Muscle of leg (tissue), 11 donors: ENCODE data around the gene DCHS1. TPM values are rescaled to one million over a fixed set of nuclear protein-coding genes. Genes with fewer than 3 reads are reported as not detected.

Source experiments
- DNase-seq: peaks from one replicate; pipeline ENCODE4 v3.0.0; 2013
- H3K27ac ChIP-seq: one replicate; pipeline ENCODE4 v1.5.1; 2013; ENCODE audit warnings: mild to moderate bottlenecking, low read length, control low read depth
- H3K27me3 ChIP-seq: one replicate; pipeline ENCODE4 v1.6.1; 2013; ENCODE audit warnings: low read length; ENCODE audit not compliant: control insufficient read depth, insufficient read depth
- H3K36me3 ChIP-seq: one replicate; pipeline ENCODE4 v1.6.1; 2013; ENCODE audit warnings: low read length; ENCODE audit not compliant: control insufficient read depth, insufficient read depth
- H3K4me1 ChIP-seq: one replicate; pipeline ENCODE4 v1.6.1; 2013; ENCODE audit warnings: low read length; ENCODE audit not compliant: control insufficient read depth, insufficient read depth
- H3K4me3 ChIP-seq: one replicate; pipeline ENCODE4 v1.5.1; 2013; ENCODE audit warnings: low read length, control low read depth
- H3K9me3 ChIP-seq: replicated peaks from 2 replicates; pipeline ENCODE4 v1.6.1; 2013; ENCODE audit warnings: low read depth, low read length; ENCODE audit not compliant: control insufficient read depth
- WGBS: methylation state at CpG from one replicate; pipeline ENCODE4 v1.1.5; 2013; ENCODE audit warnings: missing lambda C conversion rate; ENCODE audit not compliant: insufficient coverage; 5-methylcytosine and 5-hydroxymethylcytosine counted together
- polyA plus RNA-seq, 8 donors: library from polyadenylated mRNA; unstranded; fragments of 120-200 nt; gene quantifications; one replicate each; pipeline versions ENCODE4 v1.2.1 to v1.2.3, GENCODE V29; 2013; ENCODE audit warnings: inconsistent platforms in 1 of 8, low replicate concordance in 1 of 8; ENCODE audit not compliant: insufficient read length in 8 of 8, insufficient read depth in 1 of 8
- total RNA-seq: library from RNA; stranded (reverse); fragments of 120-200 nt; gene quantifications from one replicate; pipeline ENCODE4 v1.2.4, GENCODE V29; 2013

The DCHS1 gene
- total and polyA plus RNA-seq, 9 donors: 30.7 to 69.3 (median 49.9) TPM

DNA sequence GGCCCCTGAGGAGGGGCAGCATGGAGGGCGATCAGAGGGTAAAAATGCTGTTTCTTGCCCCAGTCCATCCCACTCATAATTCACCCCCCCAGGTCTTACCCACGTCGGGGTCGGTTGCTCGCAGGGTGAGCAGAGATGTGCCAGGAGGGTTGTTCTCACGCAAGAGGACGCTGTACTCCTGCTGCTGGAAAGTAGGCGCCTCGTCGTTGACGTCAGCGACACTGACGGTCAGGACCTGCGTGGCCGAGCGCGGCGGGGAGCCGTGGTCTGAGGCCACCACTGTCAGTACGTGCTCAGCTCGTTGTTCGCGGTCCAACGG, 26.1 kb downstream of the DCHS1 start:
- Histone ChIP-seq H3K36me3 (peaks cover 90% of the 10 kb centered on the region), H3K9me3 (no peaks in the 10 kb centered on the region), H3K27me3 (no peaks in the 10 kb centered on the region), H3K27ac (no peak overlapping the region), H3K4me3 (no peak overlapping the region), H3K4me1 (peaks cover 3% of the 10 kb centered on the region)
- DNase-seq: no peak
- WGBS: 87% methylated on average over 23 of the region's 24 CpGs

DNA sequence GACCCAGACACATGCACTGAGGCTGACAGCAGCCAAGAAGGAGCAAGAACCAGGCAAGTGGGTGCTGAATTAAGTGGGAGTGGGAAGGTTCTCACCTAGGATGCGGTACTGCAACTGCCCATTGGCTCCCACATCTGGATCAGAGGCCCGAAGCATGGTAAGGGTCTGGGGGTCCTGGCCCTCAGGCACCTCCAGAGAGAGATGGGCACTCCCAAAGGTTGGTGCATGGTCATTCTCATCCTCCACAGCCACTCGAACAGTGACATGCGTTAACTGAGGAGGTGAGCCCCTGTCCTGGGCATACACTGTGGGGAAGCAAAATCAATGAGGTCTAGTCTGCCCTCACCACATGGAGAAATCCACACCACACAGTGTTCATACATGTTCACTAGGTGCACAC, 27.1 kb downstream of the DCHS1 start:
- Histone ChIP-seq H3K4me1 (peaks cover 3% of the 10 kb centered on the region), H3K27me3 (no peaks in the 10 kb centered on the region), H3K36me3 (peaks cover 90% of the 10 kb centered on the region), H3K4me3 (no peak overlapping the region), H3K27ac (no peak overlapping the region), H3K9me3 (no peaks in the 10 kb centered on the region)
- DNase-seq: no peak
- WGBS: 94% methylated on average over 3 of the region's 4 CpGs

DNA sequence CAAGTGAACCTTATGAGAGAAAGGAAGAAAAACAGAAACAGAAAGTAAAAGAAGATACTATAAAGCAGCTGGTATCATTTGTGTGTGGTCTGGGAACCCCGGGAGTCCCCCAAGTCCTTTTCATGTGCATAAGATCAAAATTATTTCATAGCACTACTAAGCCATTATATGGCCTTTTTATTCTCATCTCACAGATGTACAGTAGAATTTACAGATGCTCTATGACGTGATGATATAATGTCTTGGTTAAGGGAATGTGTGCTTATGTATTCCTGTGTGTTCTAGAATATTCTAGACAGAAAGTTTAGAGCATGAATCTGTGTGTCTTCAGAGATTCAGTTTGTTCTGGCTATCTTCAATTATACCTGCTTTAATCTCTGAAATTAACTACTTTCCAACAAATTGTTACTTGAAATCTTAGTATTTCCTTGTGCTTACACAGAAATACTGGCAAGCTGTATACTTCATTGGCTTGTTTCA, 27.8 kb downstream of the DCHS1 start:
- no CpG with 5 or more reads among the region's 2 CpGs for WGBS

DNA sequence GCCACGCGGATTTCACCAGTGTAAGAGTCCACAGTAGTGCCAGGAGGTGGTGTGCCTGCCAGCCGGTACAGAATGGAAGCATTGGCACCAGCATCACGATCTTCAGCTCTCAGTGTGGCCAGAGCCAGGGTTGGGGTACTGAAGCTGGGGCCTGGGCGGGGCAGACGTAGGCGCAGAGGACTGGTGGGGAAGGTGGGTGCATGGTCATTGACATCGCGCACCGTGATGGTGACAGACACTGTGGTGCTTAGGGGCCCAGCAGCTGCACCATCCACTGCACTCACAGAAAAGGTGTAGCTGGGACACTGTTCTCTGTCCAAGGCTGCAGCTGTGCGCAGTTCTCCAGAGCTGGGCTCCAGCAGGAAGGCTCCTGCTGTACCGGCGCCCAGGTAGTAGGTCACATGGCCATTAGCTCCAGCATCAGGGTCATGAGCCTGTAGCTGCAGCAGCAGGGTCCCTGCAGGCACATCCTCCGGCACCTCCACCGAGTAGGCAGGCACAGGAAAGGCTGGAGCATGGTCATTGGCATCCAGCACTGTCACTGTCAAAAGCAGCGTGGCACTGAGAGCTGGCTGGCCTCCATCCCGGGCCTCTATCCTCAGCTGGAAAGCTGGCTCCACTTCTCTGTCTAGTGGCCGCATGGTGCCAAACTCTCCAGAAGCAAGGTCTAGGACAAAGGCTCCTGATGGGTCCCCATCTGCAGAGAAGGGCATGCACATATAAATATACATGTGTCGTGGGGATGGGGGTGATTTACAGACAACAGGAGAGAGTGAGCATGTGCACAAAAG, 28.4 kb downstream of the DCHS1 start:
- H3K36me3 ChIP-seq: peaks cover 90% of the 10 kb centered on the region

More for the DNA sequence above, 27.8 kb downstream of the DCHS1 start:
- Histone ChIP-seq H3K9me3 (no peaks in the 10 kb centered on the region), H3K36me3 (peaks cover 90% of the 10 kb centered on the region), H3K4me3 (no peak overlapping the region), H3K27me3 (no peaks in the 10 kb centered on the region), H3K27ac (no peak overlapping the region), H3K4me1 (peaks cover 3% of the 10 kb centered on the region)
- DNase-seq: no peak

DNA sequence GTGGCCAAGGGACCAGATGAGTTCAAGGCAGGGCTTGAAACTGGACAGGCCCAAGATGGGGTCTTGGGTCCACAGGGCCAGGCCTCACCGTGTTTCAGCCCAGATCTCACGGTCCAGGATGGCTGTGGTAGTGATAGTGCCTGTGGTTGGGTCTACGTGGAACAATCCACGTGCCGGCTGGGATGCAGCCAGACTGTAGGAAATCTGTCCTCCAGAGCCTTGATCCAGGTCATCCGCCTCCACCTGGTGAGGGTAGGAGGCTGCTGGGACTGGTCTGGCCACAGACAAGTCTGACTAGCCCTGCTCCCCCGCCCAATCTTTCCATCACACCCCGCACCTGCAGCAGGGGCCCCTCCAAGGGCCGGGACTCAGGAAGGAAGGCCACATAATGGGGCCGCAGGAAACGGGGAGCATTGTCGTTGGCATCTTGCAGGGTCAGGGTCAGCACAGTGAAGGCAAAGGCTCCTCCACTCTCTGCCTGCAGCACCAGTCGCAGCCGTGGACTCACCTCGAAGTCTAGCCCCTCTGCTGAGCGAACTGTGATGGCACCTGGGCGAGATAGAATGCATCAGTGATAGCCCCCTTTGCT, 29.7 kb downstream of the DCHS1 start:
- DNase-seq: peak; percentile 7
- no peak overlapping the region for H3K27ac ChIP-seq
- no peaks in the 10 kb centered on the region for H3K27me3 ChIP-seq
- no peak overlapping the region for H3K4me3 ChIP-seq
- no peaks in the 10 kb centered on the region for H3K9me3 ChIP-seq
- 82% methylated on average over 17 of the region's 17 CpGs for WGBS
- peaks cover 3% of the 10 kb centered on the region for H3K4me1 ChIP-seq
- H3K36me3 ChIP-seq: peaks cover 83% of the 10 kb centered on the region

More for the DNA sequence above, 28.4 kb downstream of the DCHS1 start:
- DNase-seq: no peak
- H3K27ac ChIP-seq: no peak overlapping the region
- H3K4me1 ChIP-seq: peaks cover 3% of the 10 kb centered on the region
- 87% methylated on average over 18 of the region's 19 CpGs for WGBS
- no peaks in the 10 kb centered on the region for H3K27me3 ChIP-seq
- H3K9me3 ChIP-seq: no peaks in the 10 kb centered on the region
- H3K4me3 ChIP-seq: no peak overlapping the region

DNA sequence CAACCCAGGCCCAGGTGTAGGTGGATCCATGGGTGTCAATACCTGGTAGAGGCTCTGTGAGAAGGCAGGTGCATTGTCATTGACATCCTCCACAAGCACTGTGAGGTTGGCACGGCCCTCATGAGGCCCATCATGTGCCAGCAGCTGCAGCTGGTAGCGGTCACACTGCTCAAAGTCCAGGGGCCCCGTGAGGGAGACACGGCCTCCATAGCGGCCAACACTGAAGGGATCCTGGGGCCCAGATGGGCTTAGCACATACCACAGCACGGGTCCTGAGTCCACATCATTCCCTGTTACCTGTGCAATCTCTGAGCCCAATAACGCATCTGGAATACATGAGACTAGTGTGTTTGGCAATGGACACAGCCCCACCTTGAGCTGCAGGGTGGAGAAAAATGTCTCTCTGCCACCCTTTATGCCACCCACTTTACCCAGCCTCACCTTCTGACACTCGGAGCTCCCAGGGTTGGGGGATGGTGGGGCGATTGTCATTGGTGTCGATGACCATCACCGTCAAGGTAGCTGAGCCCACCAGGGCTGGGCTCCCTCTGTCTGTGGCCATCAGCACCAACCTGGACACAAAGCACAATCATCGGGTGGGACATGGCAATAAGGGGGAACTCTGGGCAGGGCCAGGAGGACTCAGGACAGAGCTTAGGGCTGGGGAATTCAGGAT, 30.3 kb downstream of the DCHS1 start:
- Histone ChIP-seq H3K36me3 (peaks cover 78% of the 10 kb centered on the region), H3K4me3 (no peak overlapping the region), H3K4me1 (peaks cover 3% of the 10 kb centered on the region), H3K27ac (no peak overlapping the region), H3K27me3 (no peaks in the 10 kb centered on the region), H3K9me3 (no peaks in the 10 kb centered on the region)
- WGBS: 83% methylated on average over 10 of the region's 12 CpGs
- peak; percentile 12 for DNase-seq

DNA sequence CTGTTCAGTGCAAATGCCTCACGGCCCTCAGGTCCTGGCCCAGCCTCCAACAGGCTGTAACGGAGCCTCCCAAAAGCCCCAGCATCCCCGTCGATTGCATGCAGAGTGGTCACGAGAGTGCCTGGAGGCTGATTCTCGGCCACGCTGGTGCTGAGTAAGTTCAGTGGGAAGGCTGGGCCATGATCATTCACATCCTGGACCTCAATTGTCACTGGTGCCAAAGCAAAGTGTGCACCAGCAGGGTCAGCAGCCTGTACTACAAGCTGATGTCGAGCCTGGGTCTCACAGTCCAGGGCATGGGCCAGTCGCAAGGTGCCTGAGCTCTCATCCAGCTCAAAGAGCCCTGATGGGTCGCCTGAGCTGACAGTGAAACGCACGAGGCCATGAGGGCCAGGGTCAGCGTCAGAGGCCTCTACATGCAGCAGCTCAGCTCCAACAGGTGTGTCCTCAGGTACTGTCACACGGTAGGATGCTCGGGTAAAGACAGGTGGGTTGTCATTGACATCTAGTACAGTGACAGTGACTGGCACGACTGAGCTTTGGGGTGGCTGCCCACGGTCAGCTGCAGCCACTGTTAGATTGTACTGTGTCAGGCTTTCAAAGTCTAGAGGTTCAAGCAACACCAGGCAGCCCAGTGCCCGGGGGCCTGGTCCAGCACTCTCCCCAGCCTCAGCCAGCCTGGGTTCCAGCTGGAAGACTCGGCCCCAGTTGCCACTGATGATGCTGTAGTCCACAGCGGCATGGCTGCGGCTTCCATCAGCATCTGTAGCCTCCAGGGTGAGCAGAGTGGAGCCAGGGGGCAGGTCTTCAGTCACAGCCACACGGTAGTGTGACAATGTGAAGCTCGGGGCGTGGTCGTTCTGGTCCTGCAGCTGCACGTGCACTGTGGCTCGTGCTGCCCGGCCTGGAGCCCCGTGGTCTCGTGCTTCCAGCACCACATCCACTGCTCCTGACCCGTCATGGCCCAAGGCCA, 31.9 kb downstream of the DCHS1 start:
- peak; percentile 12 for DNase-seq
- H3K27me3 ChIP-seq: no peaks in the 10 kb centered on the region
- H3K9me3 ChIP-seq: no peaks in the 10 kb centered on the region
- H3K27ac ChIP-seq: no peak overlapping the region
- no peak overlapping the region for H3K4me3 ChIP-seq
- peaks cover 10% of the 10 kb centered on the region for H3K4me1 ChIP-seq
- H3K36me3 ChIP-seq: peaks cover 64% of the 10 kb centered on the region
- 83% methylated on average over 28 of the region's 31 CpGs for WGBS

DNA sequence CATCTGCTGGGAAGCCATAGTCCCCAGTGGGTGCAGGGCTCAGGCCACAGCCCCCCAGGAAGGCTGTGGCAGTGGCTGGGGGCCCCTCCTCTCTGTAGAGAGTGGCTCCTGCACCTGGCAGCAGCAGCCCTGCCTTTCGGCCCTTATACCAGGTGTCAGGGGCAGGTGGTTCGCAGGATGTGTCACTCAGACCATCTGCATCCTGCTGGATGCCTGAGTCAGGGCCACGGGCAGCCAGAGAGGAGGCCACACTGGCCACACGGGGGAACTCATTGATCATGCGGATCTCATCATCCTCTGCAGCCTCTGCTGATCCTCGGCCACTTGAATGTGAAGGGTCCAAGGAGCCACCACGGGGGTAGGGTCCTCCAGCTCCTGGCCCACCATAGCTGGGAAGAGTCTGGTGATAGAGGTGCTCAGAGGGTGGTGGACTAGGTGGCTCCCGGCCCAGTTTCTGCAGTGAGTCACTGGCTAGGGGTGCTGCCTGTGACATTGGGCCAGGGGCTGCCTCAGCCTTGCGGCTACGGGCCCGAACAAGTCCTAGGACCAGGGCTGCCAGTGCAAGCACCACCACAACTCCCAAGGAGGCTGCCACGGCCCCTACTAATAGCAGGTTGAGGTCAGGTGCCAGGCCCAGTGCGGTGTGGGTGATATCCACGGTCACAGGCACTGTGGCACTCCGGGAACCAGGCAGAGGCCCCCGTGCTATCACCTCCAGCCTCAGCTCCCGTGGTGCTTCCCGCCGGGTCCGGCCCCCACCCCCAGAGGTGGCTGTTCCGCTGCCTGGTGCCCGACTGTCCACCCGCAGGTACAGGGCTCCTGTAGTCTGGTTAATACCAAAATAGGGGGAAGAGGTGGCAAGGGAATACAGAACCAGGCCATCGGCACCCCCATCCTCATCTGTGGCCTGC, 33.1 kb downstream of the DCHS1 start:
- Histone ChIP-seq H3K27ac (no peak overlapping the region), H3K27me3 (no peaks in the 10 kb centered on the region), H3K4me3 (no peak overlapping the region), H3K9me3 (no peaks in the 10 kb centered on the region), H3K36me3 (peaks cover 59% of the 10 kb centered on the region), H3K4me1 (peaks cover 20% of the 10 kb centered on the region)
- DNase-seq: peak; percentile 35
- 74% methylated on average over 13 of the region's 24 CpGs for WGBS

DNA sequence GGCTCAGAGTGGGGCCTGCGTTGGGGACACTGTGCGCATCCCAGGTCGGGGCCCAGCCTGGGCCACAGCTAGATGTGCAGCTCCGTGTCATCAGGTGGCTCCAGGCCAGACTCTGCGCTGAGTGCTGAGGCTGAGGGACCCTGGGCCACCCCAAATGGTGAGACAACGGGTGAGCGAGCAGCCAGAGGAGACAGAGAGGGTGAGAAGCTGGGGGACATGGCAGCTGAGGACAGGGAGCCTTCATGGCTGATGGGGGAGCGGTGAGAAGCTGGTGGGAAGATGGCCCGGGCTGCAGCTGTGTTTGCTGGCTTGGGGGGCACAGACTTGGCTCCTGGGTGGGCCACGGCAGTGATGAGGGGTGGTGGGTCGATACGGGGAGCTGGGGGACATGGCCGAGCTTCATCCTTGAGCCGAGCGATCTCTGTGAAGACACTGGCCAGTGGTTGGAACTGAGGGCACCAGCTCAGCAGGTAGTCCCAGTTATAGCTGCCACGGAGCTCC, 33.8 kb downstream of the DCHS1 start:
- Histone ChIP-seq H3K4me3 (no peak overlapping the region), H3K36me3 (peaks cover 54% of the 10 kb centered on the region), H3K27ac (no peak overlapping the region), H3K27me3 (no peaks in the 10 kb centered on the region), H3K9me3 (no peaks in the 10 kb centered on the region), H3K4me1 (peaks cover 19% of the 10 kb centered on the region)
- 79% methylated on average over 15 of the region's 16 CpGs for WGBS
- peak; percentile 36 for DNase-seq
